RWPE1 (cell line): Measurements from ENCODE around the gene RILPL1.
A peak's percentile ranks its signal among the peaks of the same experiment; 100 is the strongest.
"Not testable (repeated sequence)": the region's sequence is repeated elsewhere in the genome, so short reads cannot be mapped to it uniquely, and the experiment has no call there.

Source experiments
- CTCF ChIA-PET: fragments of 350-600 bp; sonication (Branson Sonifier 250); formaldehyde crosslinking; extraction: SDS; loops from one replicate; lab custom pipeline; 2021; lab: Yijun Ruan, JAX
- POLR2A ChIA-PET: fragments of 400-600 bp; formaldehyde crosslinking; extraction: SDS; loops from one replicate; lab custom pipeline; 2020; ENCODE audit warnings: antibody characterized with exemption; ENCODE audit not compliant: low non-redundant PET; lab: Yijun Ruan, JAX
- DNase-seq: peaks from one replicate; pipeline ENCODE4 v3.0.0; 2012; ENCODE audit warnings: low spot score
- H3K27ac ChIP-seq: fragments of 450-650 bp; 2 replicates; pipeline ENCODE4 v1.5.1; 2017
- TF ChIP-seq, protein P1 (sequence below): fragments of 450-650 bp; conservative IDR thresholded peaks from 2 replicates; pipeline ENCODE4 v1.5.1; 2017; ENCODE audit warnings: low read depth, mild to moderate bottlenecking

Gene RILPL1

GRCh38 chr12:123546281-123546680 is 12.8 kb upstream of the RILPL1 start:
- ChIA-PET CTCF (no interaction called here), POLR2A (no interaction called here)
- TF ChIP-seq, protein P1, sequence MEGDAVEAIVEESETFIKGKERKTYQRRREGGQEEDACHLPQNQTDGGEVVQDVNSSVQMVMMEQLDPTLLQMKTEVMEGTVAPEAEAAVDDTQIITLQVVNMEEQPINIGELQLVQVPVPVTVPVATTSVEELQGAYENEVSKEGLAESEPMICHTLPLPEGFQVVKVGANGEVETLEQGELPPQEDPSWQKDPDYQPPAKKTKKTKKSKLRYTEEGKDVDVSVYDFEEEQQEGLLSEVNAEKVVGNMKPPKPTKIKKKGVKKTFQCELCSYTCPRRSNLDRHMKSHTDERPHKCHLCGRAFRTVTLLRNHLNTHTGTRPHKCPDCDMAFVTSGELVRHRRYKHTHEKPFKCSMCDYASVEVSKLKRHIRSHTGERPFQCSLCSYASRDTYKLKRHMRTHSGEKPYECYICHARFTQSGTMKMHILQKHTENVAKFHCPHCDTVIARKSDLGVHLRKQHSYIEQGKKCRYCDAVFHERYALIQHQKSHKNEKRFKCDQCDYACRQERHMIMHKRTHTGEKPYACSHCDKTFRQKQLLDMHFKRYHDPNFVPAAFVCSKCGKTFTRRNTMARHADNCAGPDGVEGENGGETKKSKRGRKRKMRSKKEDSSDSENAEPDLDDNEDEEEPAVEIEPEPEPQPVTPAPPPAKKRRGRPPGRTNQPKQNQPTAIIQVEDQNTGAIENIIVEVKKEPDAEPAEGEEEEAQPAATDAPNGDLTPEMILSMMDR, result no peak
- H3K27ac ChIP-seq, result no peak overlapping the region
- DNase-seq, result peak; percentile 82

DNA sequence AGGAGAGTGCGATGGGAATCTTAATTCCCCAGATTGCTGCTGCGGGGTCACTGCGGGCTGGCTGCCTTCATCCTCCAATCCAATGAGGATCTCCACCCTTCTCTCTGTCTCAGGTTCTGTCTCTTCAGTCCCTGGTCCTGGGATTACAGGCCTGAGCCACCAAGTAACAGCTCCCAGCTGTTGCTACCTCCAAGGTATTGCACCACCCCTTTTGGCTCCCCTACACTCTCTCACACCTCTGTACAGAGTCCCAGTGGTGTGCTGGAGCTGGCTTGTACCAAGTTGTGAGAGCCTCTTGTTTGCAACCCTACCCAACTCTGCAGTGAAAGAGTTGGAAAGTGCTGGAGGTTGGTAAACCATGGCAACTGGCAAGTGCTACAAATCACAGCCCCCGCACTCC is 10.0 kb upstream of the RILPL1 start:
- TF ChIP-seq, protein P1, result no peak
- CTCF ChIA-PET, result interaction anchor here (0.5 to 0.7 kb wide), 2 partner anchors 10 to 73 kb away, joined by 3 to 4 read pairs; partner anchors contain the start of gene RILPL1

GRCh38 chr12:123540899-123541662 is 7.6 kb upstream of the RILPL1 start:
- ChIA-PET POLR2A (no interaction called here), CTCF (interaction anchor here (0.5 to 0.6 kb wide), 3 partner anchors 14 to 1555 kb away, joined by 3 to 5 read pairs (median 4); no protein-coding TSS in a partner anchor)
- TF ChIP-seq, protein P1, result no peak

More for the DNA sequence above, 10.0 kb upstream of the RILPL1 start:
- no peak overlapping the region for H3K27ac ChIP-seq
- DNase-seq, result no peak
- POLR2A ChIA-PET, result interaction anchor here (0.5 kb wide), 1 partner anchor 104 kb away, joined by 7 read pairs; no protein-coding TSS in a partner anchor

DNA sequence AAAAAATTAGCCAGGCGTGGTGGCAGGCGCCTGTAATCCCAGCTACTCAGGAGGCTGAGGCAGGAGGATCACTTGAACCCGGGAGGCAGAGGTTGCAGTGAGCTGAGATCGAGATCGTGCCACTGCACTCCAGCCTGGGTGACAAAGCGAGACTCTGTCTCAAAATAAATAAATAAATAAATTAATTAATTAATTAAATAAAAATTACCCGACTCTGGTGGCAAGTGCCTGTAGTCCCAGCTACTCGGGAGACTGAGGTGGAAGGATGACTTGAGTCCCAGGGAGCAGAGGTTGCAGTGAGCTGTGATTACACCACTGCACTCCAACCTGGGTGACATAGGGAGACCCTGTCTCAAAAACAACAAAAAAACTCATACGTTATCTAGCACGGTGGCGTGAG is 2.4 kb upstream of the RILPL1 start:
- CTCF ChIA-PET, result interaction anchor here (0.5 to 0.6 kb wide), 2 partner anchors 63 to 120 kb away, joined by 3 to 4 read pairs; no protein-coding TSS in a partner anchor
- POLR2A ChIA-PET, DNase-seq, H3K27ac ChIP-seq: not testable (repeated sequence)

More at GRCh38 chr12:123540899-123541662, 7.6 kb upstream of the RILPL1 start:
- no peak for DNase-seq
- no peak overlapping the region for H3K27ac ChIP-seq

- POLR2A ChIA-PET, result interaction anchor here (0.6 kb wide), 1 partner anchor 37 kb away, joined by 4 read pairs; no protein-coding TSS in a partner anchor
- peak overlapping the region; percentile 78 for H3K27ac ChIP-seq
- TF ChIP-seq, protein P1, result no peak
- no peak for DNase-seq
- CTCF ChIA-PET, result interaction anchor here (0.6 to 1.1 kb wide), 3 partner anchors 10 to 49 kb away, joined by 3 read pairs; no protein-coding TSS in a partner anchor
These were observed 490 bp downstream of the RILPL1 start for GRCh38 chr12:123532808-123533649.

DNA sequence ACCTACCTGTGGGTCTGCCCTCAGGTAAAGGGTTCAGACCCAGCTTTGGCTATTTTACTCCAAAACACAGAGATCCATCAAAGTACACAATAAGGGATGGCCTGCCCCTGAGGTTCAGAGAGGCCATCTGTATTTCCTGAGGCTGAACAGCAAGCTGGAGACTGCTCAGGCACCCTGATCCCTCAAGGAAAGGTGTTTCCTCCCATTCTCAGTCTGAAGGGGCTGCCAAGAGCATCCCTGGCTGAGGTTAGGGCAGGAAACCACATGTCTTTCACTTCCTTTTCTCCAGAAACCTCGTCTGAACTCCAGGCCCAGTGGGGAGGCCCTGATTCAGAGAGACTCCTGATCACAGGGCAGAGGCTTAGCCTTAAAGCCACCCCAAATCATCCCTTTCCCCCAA is 1.5 kb downstream of the RILPL1 start:
- TF ChIP-seq, protein P1, result no peak
- H3K27ac ChIP-seq, result peak overlapping the region; percentile 78
- no peak for DNase-seq
- ChIA-PET CTCF (no interaction called here), POLR2A (interaction anchor here (0.6 kb wide), 1 partner anchor 51 kb away, joined by 9 read pairs; no protein-coding TSS in a partner anchor)
